Spleen (tissue), 11 donors: ENCODE measurements around the gene SLC39A11. TPM values are rescaled to one million over a fixed set of nuclear protein-coding genes. Genes with fewer than 3 reads are reported as not detected.

Experiments used
- DNase-seq: peaks from one replicate; pipeline ENCODE4 v3.0.0-alpha.2; 2020
- H3K27ac ChIP-seq, 8 donors: fragments of 200-600 bp; sonication (generic) in 7 of 8; 1 replicate in 4 of 8; 2 replicates in 4 of 8; pipeline versions ENCODE4 v1.5.0 to v1.8.0; 2016 to 2021; ENCODE audit warnings: inconsistent platforms in 4 of 8, mild to moderate bottlenecking in 4 of 8, moderate library complexity in 1 of 8
- H3K27me3 ChIP-seq, 7 donors: fragments of 200-600 bp; sonication (generic) in 6 of 7; replicated peaks in 1 of 7; 1 replicate in 4 of 7; 2 replicates in 3 of 7; pipeline versions ENCODE4 v1.5.0 to v1.8.0; 2016 to 2021; ENCODE audit warnings: inconsistent platforms in 3 of 7, mild to moderate bottlenecking in 1 of 7
- H3K36me3 ChIP-seq, 6 donors: fragments of 200-600 bp; sonication (generic) in 5 of 6; 1 replicate in 4 of 6; 2 replicates in 2 of 6; pipeline versions ENCODE4 v1.5.0 to v1.8.0; 2016 to 2021; ENCODE audit warnings: inconsistent platforms in 2 of 6
- H3K4me1 ChIP-seq, 6 donors: fragments of 200-600 bp; sonication (generic) in 5 of 6; 1 replicate in 3 of 6; 2 replicates in 3 of 6; pipeline versions ENCODE4 v1.5.0 to v1.8.0; 2016 to 2021; ENCODE audit warnings: inconsistent platforms in 3 of 6
- H3K4me3 ChIP-seq, 8 donors: fragments of 200-600 bp; sonication (generic) in 7 of 8; 1 replicate in 4 of 8; 2 replicates in 4 of 8; pipeline versions ENCODE4 v1.5.0 to v1.8.0; 2016 to 2021; ENCODE audit warnings: inconsistent platforms in 4 of 8, mild to moderate bottlenecking in 4 of 8, moderate library complexity in 2 of 8
- H3K9me3 ChIP-seq, 8 donors: fragments of 200-600 bp; sonication (generic) in 7 of 8; 1 replicate in 4 of 8; 2 replicates in 4 of 8; pipeline versions ENCODE4 v1.5.0 to v1.8.0; 2016 to 2021; ENCODE audit warnings: inconsistent platforms in 4 of 8
- POLR2A ChIP-seq, 3 donors: fragments of 450-650 bp; IDR thresholded peaks; one replicate each; pipeline ENCODE4 v1.5.1; 2017; ENCODE audit warnings: antibody characterized with exemption in 3 of 3, mild to moderate bottlenecking in 1 of 3
- POLR2AphosphoS5 ChIP-seq, 3 donors: sonication (generic); formaldehyde crosslinking; IDR thresholded peaks; one replicate each; pipeline ENCODE4 v1.5.1; 2017; ENCODE audit warnings: antibody characterized with exemption in 3 of 3
- WGBS, 5 donors: extraction: QIAGEN DNeasy Blood & Tissue Kit in 3 of 5; methylation state at CpG; one replicate each; pipeline versions ENCODE4 v1.1.5 to v1.1.7; 2013 to 2018; 5-methylcytosine and 5-hydroxymethylcytosine counted together
- intact Hi-C: fragments of 100-400 bp; cut with DNase I; formaldehyde crosslinking; loops from one replicate; pipeline ENCODE4 v1.15.0; 2023; ENCODE audit warnings: low total_unique reads
- polyA plus RNA-seq, 3 donors: library from polyadenylated mRNA; stranded (reverse); fragments of 200-250 nt; gene quantifications; one replicate each; pipeline ENCODE4 v1.2.1, GENCODE V29; 2013
- total RNA-seq, 7 donors: library from RNA; depleted of rRNA in 3 of 7; stranded (reverse); fragments of >200 nt in 3 of 7; fragmentation: NEBNext Ultra II Directional in 4 of 7; extraction: Animal tissue kit (Norgen Biotek cat#: 25700) in 4 of 7; gene quantifications; one replicate each; pipeline versions ENCODE4 v1.1.0 to v1.2.1, GENCODE V29; 2016 to 2021
- TF ChIP-seq, protein P1 (sequence below), 11 experiments: fragments of 200-600 bp in 7 of 11; fragments of 450-650 bp in 4 of 11; sonication (generic) in 4 of 11; IDR thresholded peaks in 8 of 11; conservative IDR thresholded peaks in 3 of 11; 1 replicate in 7 of 11; 2 replicates in 4 of 11; pipeline versions ENCODE4 v1.4.0 to v1.8.0; 2016 to 2021; ENCODE audit warnings: antibody characterized with exemption in 11 of 11, inconsistent platforms in 4 of 11, mild to moderate bottlenecking in 1 of 11
- donor health status: healthy with polysubstance abuse.
- donor health status: DM: no; HTN: no; CAD: no; lungs with moderate emphysema.
- donor health status: DM: no; HTN: no; CAD: no.
- donor health status: Bipolar disorder and iron deficiency.
- donor health status: healthy.
- donor health status: DM: no; HTN: no; CAD: no.
- donor health status: DM: yes; HTN: yes; CAD: no.

SLC39A11 gene
- total and polyA plus RNA-seq, 10 donors: 4.1 to 45.2 (median 27.8) TPM

DNA sequence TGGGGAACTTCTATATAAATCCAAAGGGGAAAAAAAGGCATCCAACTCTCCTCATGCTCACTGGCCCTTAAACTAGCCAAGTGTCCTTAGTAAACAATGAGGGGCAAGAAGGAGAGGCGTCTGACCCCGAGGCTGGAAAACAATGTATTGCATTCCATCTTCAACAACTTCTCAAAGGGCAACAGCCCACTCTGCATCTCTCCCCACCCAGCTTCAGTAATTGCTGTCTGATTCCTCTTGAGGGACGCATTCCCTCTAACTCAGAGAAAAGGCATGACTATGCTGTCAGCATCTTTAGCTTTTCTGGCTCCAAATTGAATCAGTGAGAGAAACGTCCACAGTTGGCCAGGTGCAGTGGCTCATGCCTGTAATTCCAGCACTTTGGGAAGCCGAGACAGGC, 145.8 kb downstream of the SLC39A11 start:
- TF ChIP-seq POLR2A (IDR thresholded peaks at IDR 0.05) (no peak), POLR2AphosphoS5 (IDR thresholded peaks at IDR 0.05) (no peak)
- TF ChIP-seq, protein P1, sequence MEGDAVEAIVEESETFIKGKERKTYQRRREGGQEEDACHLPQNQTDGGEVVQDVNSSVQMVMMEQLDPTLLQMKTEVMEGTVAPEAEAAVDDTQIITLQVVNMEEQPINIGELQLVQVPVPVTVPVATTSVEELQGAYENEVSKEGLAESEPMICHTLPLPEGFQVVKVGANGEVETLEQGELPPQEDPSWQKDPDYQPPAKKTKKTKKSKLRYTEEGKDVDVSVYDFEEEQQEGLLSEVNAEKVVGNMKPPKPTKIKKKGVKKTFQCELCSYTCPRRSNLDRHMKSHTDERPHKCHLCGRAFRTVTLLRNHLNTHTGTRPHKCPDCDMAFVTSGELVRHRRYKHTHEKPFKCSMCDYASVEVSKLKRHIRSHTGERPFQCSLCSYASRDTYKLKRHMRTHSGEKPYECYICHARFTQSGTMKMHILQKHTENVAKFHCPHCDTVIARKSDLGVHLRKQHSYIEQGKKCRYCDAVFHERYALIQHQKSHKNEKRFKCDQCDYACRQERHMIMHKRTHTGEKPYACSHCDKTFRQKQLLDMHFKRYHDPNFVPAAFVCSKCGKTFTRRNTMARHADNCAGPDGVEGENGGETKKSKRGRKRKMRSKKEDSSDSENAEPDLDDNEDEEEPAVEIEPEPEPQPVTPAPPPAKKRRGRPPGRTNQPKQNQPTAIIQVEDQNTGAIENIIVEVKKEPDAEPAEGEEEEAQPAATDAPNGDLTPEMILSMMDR (IDR thresholded peaks at IDR 0.05 in 8 of 11, conservative IDR thresholded peaks at IDR 0.05 in 3 of 11): no peak
- no peaks in the 10 kb centered on the region for H3K9me3 ChIP-seq
- no peak overlapping the region for H3K27ac ChIP-seq
- DNase-seq: no peak
- no peak overlapping the region for H3K4me3 ChIP-seq
- WGBS, 5 donors: 85 to 92% (median 89%) methylated on average over 5 of the region's 5 CpGs
- no peaks in the 10 kb centered on the region for H3K4me1 ChIP-seq
- no peaks in the 10 kb centered on the region for H3K27me3 ChIP-seq
- intact Hi-C loops: no loop called here
- H3K36me3 ChIP-seq: peaks cover 0 to 60% (median 2%) of the 10 kb centered on the region in 6 donors

GRCh38 chr17:72946156-72946555, 146.3 kb downstream of the SLC39A11 start:
- 81 to 90% (median 86%) methylated on average over 3 of the region's 3 CpGs for WGBS, 5 donors
- TF ChIP-seq POLR2A (IDR thresholded peaks at IDR 0.05) (no peak), POLR2AphosphoS5 (IDR thresholded peaks at IDR 0.05) (no peak)
- TF ChIP-seq, protein P1 (IDR thresholded peaks at IDR 0.05 in 8 of 11, conservative IDR thresholded peaks at IDR 0.05 in 3 of 11): no peak
- Histone ChIP-seq H3K4me3 (no peak overlapping the region), H3K36me3 (peaks cover 0 to 62% (median 2%) of the 10 kb centered on the region in 6 donors), H3K9me3 (no peaks in the 10 kb centered on the region), H3K27me3 (no peaks in the 10 kb centered on the region), H3K4me1 (no peaks in the 10 kb centered on the region), H3K27ac (no peak overlapping the region)
- intact Hi-C loops: no loop called here
- no peak for DNase-seq

- intact Hi-C loops: no loop called here
- 92 to 96% (median 94%) methylated on average over 6 of the region's 6 CpGs for WGBS, 5 donors
Measured at GRCh38 chr17:72945473-72945872, 147.0 kb downstream of the SLC39A11 start.

GRCh38 chr17:72943826-72944689, 148.4 kb downstream of the SLC39A11 start:
- no peak overlapping the region for H3K27ac ChIP-seq
- no peak overlapping the region for H3K4me3 ChIP-seq
- intact Hi-C loops: no loop called here
- no peaks in the 10 kb centered on the region for H3K27me3 ChIP-seq
- H3K9me3 ChIP-seq: no peaks in the 10 kb centered on the region
- no peak for DNase-seq
- 88 to 92% (median 90%) methylated on average over 4 of the region's 4 CpGs for WGBS, 5 donors
- TF ChIP-seq, protein P1 (IDR thresholded peaks at IDR 0.05 in 8 of 11, conservative IDR thresholded peaks at IDR 0.05 in 3 of 11): no peak
- TF ChIP-seq POLR2AphosphoS5 (IDR thresholded peaks at IDR 0.05) (no peak), POLR2A (IDR thresholded peaks at IDR 0.05) (no peak)
- no peaks in the 10 kb centered on the region for H3K4me1 ChIP-seq
- H3K36me3 ChIP-seq: peaks cover 0 to 83% (median 2%) of the 10 kb centered on the region in 6 donors

More at GRCh38 chr17:72945473-72945872, 147.0 kb downstream of the SLC39A11 start:
- Histone ChIP-seq H3K27ac (no peak overlapping the region), H3K27me3 (no peaks in the 10 kb centered on the region), H3K36me3 (peaks cover 0 to 69% (median 2%) of the 10 kb centered on the region in 6 donors), H3K4me3 (no peak overlapping the region), H3K4me1 (no peaks in the 10 kb centered on the region), H3K9me3 (no peaks in the 10 kb centered on the region)
- no peak for TF ChIP-seq POLR2AphosphoS5 (IDR thresholded peaks at IDR 0.05)
- TF ChIP-seq POLR2A (IDR thresholded peaks at IDR 0.05): no peak
- TF ChIP-seq, protein P1 (IDR thresholded peaks at IDR 0.05 in 8 of 11, conservative IDR thresholded peaks at IDR 0.05 in 3 of 11): no peak
- no peak for DNase-seq
